GM23338 (cell line): ENCODE data around the gene GSTA2. TPM values are rescaled to one million over a fixed set of nuclear protein-coding genes. Genes with fewer than 3 reads are reported as not detected.

Source experiments
- ATAC-seq: fragments of 200-7000 bp; cut with Tn5 transposase; 3 replicates; pipeline ENCODE4 v1.9.1; 2020
- DNase-seq: peaks from one replicate; pipeline ENCODE4 v3.0.0-alpha.2; 2015; ENCODE audit warnings: low spot score
- H2AFZ ChIP-seq: fragments of 200-600 bp; sonication (generic); 2 replicates; pipeline ENCODE4 v1.8.0; 2016; ENCODE audit warnings: antibody characterized with exemption, mild to moderate bottlenecking, moderate library complexity
- H3F3A ChIP-seq: fragments of 200-600 bp; sonication (generic); replicated peaks from 2 replicates; pipeline ENCODE4 v1.8.0; 2017; ENCODE audit warnings: antibody characterized with exemption, mixed run types, low read depth
- H3K27ac ChIP-seq: fragments of 200-600 bp; sonication (generic); 2 replicates; pipeline ENCODE4 v1.6.1; 2016; ENCODE audit warnings: low read depth
- H3K27me3 ChIP-seq: fragments of 200-600 bp; sonication (generic); 2 replicates; pipeline ENCODE4 v1.8.0; 2016; ENCODE audit warnings: mild to moderate bottlenecking, mixed run types, moderate library complexity; ENCODE audit not compliant: insufficient read depth
- H3K36me3 ChIP-seq: fragments of 200-600 bp; sonication (generic); 2 replicates; pipeline ENCODE4 v1.8.0; 2016; ENCODE audit warnings: mild to moderate bottlenecking; ENCODE audit not compliant: insufficient read depth
- H3K4me1 ChIP-seq: fragments of 200-600 bp; sonication (generic); 2 replicates; pipeline ENCODE4 v1.8.0; 2016; ENCODE audit warnings: mild to moderate bottlenecking, moderate library complexity; ENCODE audit not compliant: insufficient read depth
- H3K4me2 ChIP-seq: fragments of 200-600 bp; sonication (generic); 2 replicates; pipeline ENCODE4 v1.7.1; 2017; ENCODE audit warnings: mixed run types
- H3K4me3 ChIP-seq: fragments of 200-600 bp; sonication (generic); 2 replicates; pipeline ENCODE4 v1.6.1; 2016; ENCODE audit warnings: mixed run types
- H3K79me2 ChIP-seq: fragments of 200-600 bp; sonication (generic); replicated peaks from 2 replicates; pipeline ENCODE4 v1.8.0; 2017; ENCODE audit warnings: mild to moderate bottlenecking; ENCODE audit not compliant: insufficient read depth
- H3K9me2 ChIP-seq: fragments of 200-600 bp; sonication (generic); 2 replicates; pipeline ENCODE4 v1.8.0; 2017; ENCODE audit not compliant: insufficient read depth
- H4K20me1 ChIP-seq: fragments of 200-600 bp; sonication (generic); replicated peaks from 2 replicates; pipeline ENCODE4 v1.8.0; 2017; ENCODE audit warnings: mild to moderate bottlenecking; ENCODE audit not compliant: insufficient read depth
- H3K27ac Mint-ChIP-seq: 2 replicates; pipeline ENCODE4 v1.8.0; 2020; ENCODE audit warnings: inconsistent platforms, mild to moderate bottlenecking, moderate library complexity, mixed read lengths
- H3K27me3 Mint-ChIP-seq: 3 replicates; pipeline ENCODE4 v1.8.0; 2022; ENCODE audit warnings: low read depth, mild to moderate bottlenecking, moderate library complexity, mixed read lengths, inconsistent platforms; ENCODE audit not compliant: insufficient read depth, poor library complexity
- H3K36me3 Mint-ChIP-seq: 3 replicates; pipeline ENCODE4 v1.8.0; 2021; ENCODE audit warnings: low read depth, mild to moderate bottlenecking, inconsistent platforms, moderate library complexity, mixed read lengths
- H3K4me1 Mint-ChIP-seq: 3 replicates; pipeline ENCODE4 v1.8.0; 2020; ENCODE audit warnings: mild to moderate bottlenecking, inconsistent platforms, mixed read lengths
- H3K4me3 Mint-ChIP-seq: 3 replicates; pipeline ENCODE4 v1.8.0; 2021; ENCODE audit warnings: moderate library complexity, mild to moderate bottlenecking, inconsistent platforms, mixed read lengths
- H3K9me3 Mint-ChIP-seq: 3 replicates; pipeline ENCODE4 v1.8.0; 2020; ENCODE audit warnings: moderate library complexity, mild to moderate bottlenecking, inconsistent platforms, mixed read lengths
- CREB1 ChIP-seq: fragments of 250-450 bp; sonication (Bioruptor Pico); IDR thresholded peaks from 2 replicates; pipeline ENCODE4 v1.5.0; 2020; ENCODE audit warnings: low read depth, mild to moderate bottlenecking, moderate library complexity
- EZH2phosphoT487 ChIP-seq: fragments of 200-600 bp; sonication (generic); IDR thresholded peaks from one replicate; pipeline ENCODE4 v1.8.1; 2018; ENCODE audit warnings: antibody characterized with exemption; ENCODE audit not compliant: unreplicated experiment
- JUNB ChIP-seq: IDR thresholded peaks from one replicate; pipeline ENCODE4 v1.6.1; 2016; ENCODE audit warnings: antibody characterized with exemption; ENCODE audit not compliant: unreplicated experiment
- NANOG ChIP-seq: IDR thresholded peaks from 2 replicates; pipeline ENCODE4 v1.6.1; 2016; ENCODE audit warnings: antibody characterized with exemption, borderline replicate concordance
- POLR2AphosphoS5 ChIP-seq: IDR thresholded peaks from 2 replicates; pipeline ENCODE4 v1.6.1; 2016; ENCODE audit warnings: antibody characterized with exemption, low read depth
- REST ChIP-seq: IDR thresholded peaks from one replicate; pipeline ENCODE4 v1.6.1; 2018; ENCODE audit warnings: antibody characterized with exemption; ENCODE audit not compliant: unreplicated experiment
- ZNF114 ChIP-seq: fragments of 250-450 bp; sonication (Bioruptor Pico); IDR thresholded peaks from 2 replicates; pipeline ENCODE4 v1.5.0; 2020; ENCODE audit warnings: mild to moderate bottlenecking, moderate library complexity
- ZNF331 ChIP-seq: fragments of 250-450 bp; sonication (Bioruptor Pico); IDR thresholded peaks from 2 replicates; pipeline ENCODE4 v1.5.0; 2020; ENCODE audit warnings: low read depth, mild to moderate bottlenecking, moderate library complexity
- polyA plus RNA-seq: library from polyadenylated mRNA; unstranded; fragments of >200 nt; fragmentation: Nextera tagmentation; extraction: Ambion mirVana; gene quantifications from 2 replicates; pipeline ENCODE4 v1.2.1, GENCODE V29; 2016
- total RNA-seq: library from RNA; depleted of rRNA; stranded (reverse); fragments of >200 nt; shearing (Covaris generic); gene quantifications from 2 replicates; pipeline ENCODE4 v1.2.3, GENCODE V29; 2014
- TF ChIP-seq, protein P1 (sequence below): fragments of 250-450 bp; sonication (Bioruptor Pico); IDR thresholded peaks from 2 replicates; pipeline ENCODE4 v1.5.0; 2020; ENCODE audit warnings: mild to moderate bottlenecking, moderate library complexity
- TF ChIP-seq, protein P2 (sequence below), 2 experiments: fragments of 200-600 bp in 1 of 2; sonication (generic) in 1 of 2; conservative IDR thresholded peaks; 2 replicates each; pipeline versions ENCODE4 v1.5.1 to v1.6.1; 2016 to 2017; ENCODE audit warnings: antibody characterized with exemption in 2 of 2, low read depth in 2 of 2, mild to moderate bottlenecking in 2 of 2, moderate library complexity in 1 of 2

Gene GSTA2
- total and polyA plus RNA-seq, 2 experiments from 2014 or later, result not detected

DNA sequence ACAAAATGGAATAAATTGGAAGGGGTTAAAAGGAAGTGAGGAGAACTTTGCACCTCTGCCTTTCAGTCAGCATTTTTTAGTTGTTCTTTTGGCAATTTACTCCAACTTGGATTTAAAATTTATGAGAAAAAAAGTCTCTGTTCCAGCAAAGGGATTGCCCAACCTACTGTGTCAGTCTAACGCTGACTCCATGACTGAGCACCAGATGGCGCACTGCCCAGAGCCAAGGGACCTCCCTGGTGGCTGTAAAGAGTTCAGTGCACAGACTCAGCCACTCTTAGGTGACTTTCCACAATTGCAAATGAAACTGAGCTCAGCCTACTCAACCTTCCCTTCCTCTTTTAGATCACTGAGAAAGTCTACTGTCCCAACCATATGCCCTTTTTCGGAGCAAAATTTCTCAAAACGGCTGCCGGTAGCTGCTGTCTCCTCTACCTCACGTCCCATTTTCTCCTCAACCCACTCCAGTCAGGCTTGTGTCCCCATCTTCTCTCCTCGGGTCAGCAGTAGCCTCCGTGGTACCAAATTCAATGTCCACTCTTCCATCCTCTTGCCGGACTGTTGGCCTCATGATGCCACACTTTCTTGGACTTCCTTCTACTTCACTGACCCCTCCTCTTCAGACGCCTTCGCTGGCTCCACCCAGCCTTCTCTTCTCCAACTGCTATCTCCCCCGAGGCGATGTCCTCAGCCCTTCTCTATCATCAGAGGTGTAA lies 38.7 kb downstream of the GSTA2 start (continued):
- TF ChIP-seq, protein P1, sequence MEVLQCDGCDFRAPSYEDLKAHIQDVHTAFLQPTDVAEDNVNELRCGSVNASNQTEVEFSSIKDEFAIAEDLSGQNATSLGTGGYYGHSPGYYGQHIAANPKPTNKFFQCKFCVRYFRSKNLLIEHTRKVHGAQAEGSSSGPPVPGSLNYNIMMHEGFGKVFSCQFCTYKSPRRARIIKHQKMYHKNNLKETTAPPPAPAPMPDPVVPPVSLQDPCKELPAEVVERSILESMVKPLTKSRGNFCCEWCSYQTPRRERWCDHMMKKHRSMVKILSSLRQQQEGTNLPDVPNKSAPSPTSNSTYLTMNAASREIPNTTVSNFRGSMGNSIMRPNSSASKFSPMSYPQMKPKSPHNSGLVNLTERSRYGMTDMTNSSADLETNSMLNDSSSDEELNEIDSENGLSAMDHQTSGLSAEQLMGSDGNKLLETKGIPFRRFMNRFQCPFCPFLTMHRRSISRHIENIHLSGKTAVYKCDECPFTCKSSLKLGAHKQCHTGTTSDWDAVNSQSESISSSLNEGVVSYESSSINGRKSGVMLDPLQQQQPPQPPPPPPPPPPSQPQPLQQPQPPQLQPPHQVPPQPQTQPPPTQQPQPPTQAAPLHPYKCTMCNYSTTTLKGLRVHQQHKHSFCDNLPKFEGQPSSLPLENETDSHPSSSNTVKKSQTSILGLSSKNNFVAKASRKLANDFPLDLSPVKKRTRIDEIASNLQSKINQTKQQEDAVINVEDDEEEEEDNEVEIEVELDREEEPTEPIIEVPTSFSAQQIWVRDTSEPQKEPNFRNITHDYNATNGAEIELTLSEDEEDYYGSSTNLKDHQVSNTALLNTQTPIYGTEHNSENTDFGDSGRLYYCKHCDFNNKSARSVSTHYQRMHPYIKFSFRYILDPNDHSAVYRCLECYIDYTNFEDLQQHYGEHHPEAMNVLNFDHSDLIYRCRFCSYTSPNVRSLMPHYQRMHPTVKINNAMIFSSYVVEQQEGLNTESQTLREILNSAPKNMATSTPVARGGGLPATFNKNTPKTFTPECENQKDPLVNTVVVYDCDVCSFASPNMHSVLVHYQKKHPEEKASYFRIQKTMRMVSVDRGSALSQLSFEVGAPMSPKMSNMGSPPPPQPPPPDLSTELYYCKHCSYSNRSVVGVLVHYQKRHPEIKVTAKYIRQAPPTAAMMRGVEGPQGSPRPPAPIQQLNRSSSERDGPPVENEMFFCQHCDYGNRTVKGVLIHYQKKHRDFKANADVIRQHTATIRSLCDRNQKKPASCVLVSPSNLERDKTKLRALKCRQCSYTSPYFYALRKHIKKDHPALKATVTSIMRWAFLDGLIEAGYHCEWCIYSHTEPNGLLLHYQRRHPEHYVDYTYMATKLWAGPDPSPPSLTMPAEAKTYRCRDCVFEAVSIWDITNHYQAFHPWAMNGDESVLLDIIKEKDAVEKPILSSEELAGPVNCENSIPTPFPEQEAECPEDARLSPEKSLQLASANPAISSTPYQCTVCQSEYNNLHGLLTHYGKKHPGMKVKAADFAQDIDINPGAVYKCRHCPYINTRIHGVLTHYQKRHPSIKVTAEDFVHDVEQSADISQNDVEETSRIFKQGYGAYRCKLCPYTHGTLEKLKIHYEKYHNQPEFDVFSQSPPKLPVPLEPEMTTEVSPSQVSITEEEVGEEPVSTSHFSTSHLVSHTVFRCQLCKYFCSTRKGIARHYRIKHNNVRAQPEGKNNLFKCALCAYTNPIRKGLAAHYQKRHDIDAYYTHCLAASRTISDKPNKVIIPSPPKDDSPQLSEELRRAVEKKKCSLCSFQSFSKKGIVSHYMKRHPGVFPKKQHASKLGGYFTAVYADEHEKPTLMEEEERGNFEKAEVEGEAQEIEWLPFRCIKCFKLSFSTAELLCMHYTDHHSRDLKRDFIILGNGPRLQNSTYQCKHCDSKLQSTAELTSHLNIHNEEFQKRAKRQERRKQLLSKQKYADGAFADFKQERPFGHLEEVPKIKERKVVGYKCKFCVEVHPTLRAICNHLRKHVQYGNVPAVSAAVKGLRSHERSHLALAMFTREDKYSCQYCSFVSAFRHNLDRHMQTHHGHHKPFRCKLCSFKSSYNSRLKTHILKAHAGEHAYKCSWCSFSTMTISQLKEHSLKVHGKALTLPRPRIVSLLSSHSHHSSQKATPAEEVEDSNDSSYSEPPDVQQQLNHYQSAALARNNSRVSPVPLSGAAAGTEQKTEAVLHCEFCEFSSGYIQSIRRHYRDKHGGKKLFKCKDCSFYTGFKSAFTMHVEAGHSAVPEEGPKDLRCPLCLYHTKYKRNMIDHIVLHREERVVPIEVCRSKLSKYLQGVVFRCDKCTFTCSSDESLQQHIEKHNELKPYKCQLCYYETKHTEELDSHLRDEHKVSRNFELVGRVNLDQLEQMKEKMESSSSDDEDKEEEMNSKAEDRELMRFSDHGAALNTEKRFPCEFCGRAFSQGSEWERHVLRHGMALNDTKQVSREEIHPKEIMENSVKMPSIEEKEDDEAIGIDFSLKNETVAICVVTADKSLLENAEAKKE, result peak; percentile 44; the same call in 1 of the 2 replicates
- TF ChIP-seq, protein P2, sequence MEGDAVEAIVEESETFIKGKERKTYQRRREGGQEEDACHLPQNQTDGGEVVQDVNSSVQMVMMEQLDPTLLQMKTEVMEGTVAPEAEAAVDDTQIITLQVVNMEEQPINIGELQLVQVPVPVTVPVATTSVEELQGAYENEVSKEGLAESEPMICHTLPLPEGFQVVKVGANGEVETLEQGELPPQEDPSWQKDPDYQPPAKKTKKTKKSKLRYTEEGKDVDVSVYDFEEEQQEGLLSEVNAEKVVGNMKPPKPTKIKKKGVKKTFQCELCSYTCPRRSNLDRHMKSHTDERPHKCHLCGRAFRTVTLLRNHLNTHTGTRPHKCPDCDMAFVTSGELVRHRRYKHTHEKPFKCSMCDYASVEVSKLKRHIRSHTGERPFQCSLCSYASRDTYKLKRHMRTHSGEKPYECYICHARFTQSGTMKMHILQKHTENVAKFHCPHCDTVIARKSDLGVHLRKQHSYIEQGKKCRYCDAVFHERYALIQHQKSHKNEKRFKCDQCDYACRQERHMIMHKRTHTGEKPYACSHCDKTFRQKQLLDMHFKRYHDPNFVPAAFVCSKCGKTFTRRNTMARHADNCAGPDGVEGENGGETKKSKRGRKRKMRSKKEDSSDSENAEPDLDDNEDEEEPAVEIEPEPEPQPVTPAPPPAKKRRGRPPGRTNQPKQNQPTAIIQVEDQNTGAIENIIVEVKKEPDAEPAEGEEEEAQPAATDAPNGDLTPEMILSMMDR (conservative IDR thresholded peaks at IDR 0.05; ENCODE audit: low read depth in 2 of 2), result peak; percentile 85 to 90
- TF ChIP-seq CREB1 (CRISPR knock-in tag), result no peak

GRCh38 chr6:52724042-52724405 lies 39.3 kb downstream of the GSTA2 start:
- H3K4me3 ChIP-seq, result no peak overlapping the region
- Mint-ChIP-seq H3K27ac (peak overlapping the region; percentile 37; the same call in 1 of the 2 replicates), H3K36me3 (no peaks in the 10 kb centered on the region), H3K27me3 (peaks cover 5% of the 10 kb centered on the region), H3K9me3 (no peaks in the 10 kb centered on the region; the same call in 2 of the 3 replicates), H3K4me1 (peaks cover 19% of the 10 kb centered on the region), H3K4me3 (no peak overlapping the region)
- peaks cover 11% of the 10 kb centered on the region for H3K9me2 ChIP-seq
- ATAC-seq, result no peak
- H2AFZ ChIP-seq, result no peak overlapping the region
- no peaks in the 10 kb centered on the region for H3K36me3 ChIP-seq
- no peaks in the 10 kb centered on the region for H3F3A ChIP-seq
- no peaks in the 10 kb centered on the region for H3K79me2 ChIP-seq
- DNase-seq, result no peak
- TF ChIP-seq POLR2AphosphoS5 (no peak), EZH2phosphoT487 (no peak), NANOG (no peak), ZNF114 (CRISPR knock-in tag) (no peak), JUNB (no peak), ZNF331 (CRISPR knock-in tag) (no peak), REST (no peak)
- H3K27ac ChIP-seq, result no peak overlapping the region
- H3K4me1 ChIP-seq, result no peaks in the 10 kb centered on the region
- H3K27me3 ChIP-seq, result no peaks in the 10 kb centered on the region
- H4K20me1 ChIP-seq, result no peaks in the 10 kb centered on the region
- no peak overlapping the region for H3K4me2 ChIP-seq
